Loucy (cell line): Measurements from ENCODE around the gene ABCC8.

Experiments
- CTCF ChIP-seq: fragments of 200-600 bp; sonication (generic); conservative IDR thresholded peaks from 2 replicates; pipeline ENCODE4 v1.5.1; 2014; ENCODE audit warnings: mild to moderate bottlenecking, antibody characterized with exemption, low read length
- EZH2phosphoT487 ChIP-seq: fragments of 200-600 bp; IDR thresholded peaks from 2 replicates; pipeline ENCODE4 v1.6.1; 2018; ENCODE audit warnings: antibody characterized with exemption, mild to moderate bottlenecking, moderate library complexity, borderline replicate concordance

- no peak for TF ChIP-seq EZH2phosphoT487
- TF ChIP-seq CTCF = no peak
These were observed 41.7 kb upstream of the ABCC8 start for GRCh38 chr11:17518366-17518765.
